ENCODE data around the gene BTBD6.
"Not testable (repeated sequence)": the region's sequence is repeated elsewhere in the genome, so short reads cannot be mapped to it uniquely, and the experiment has no call there.

Gene BTBD6

DNA sequence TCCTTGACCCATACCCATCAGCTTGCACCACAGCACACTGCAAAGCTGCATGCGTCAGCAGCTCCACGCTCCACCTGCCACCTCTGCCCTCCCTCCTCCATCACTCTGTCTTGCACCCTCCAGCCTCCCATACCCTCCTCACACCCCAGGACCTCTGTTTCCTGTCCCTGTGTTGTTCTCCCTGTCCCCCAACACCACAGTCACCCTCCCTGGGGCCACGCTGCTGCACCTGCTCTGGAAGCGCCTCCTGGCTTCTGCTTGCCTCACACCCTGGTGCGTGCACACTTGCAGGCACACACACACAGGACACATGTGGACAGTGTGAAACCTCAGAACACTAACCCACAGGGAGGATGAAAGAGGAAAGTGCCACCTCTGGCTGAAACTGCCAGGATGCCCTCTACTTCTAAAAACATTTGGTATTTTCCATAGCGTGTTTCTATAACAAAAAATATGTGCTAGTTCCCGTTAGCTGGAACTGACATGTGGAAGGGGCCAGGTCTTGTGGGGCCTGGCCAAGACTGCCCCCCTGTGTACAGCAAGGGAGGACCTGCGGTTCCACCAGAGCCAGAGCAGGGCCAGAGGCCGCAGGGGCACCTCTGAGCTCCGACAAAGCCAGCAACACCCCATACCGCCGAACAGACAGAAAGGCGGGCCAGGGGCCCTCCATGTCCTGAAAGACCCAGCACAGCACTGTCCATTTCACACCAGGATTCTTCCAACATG lies 42.5 kb downstream of the BTBD6 start:
- H3K79me2 ChIP-seq (ENCODE audit: insufficient read depth, low read length): no peaks in the 10 kb centered on the region
- no peaks in the 10 kb centered on the region for H3K27me3 ChIP-seq (ENCODE audit: low read length)
- no peak overlapping the region for H3K4me2 ChIP-seq (ENCODE audit: low read depth, low read length, poor library complexity, severe bottlenecking)
- TF ChIP-seq, protein P1, sequence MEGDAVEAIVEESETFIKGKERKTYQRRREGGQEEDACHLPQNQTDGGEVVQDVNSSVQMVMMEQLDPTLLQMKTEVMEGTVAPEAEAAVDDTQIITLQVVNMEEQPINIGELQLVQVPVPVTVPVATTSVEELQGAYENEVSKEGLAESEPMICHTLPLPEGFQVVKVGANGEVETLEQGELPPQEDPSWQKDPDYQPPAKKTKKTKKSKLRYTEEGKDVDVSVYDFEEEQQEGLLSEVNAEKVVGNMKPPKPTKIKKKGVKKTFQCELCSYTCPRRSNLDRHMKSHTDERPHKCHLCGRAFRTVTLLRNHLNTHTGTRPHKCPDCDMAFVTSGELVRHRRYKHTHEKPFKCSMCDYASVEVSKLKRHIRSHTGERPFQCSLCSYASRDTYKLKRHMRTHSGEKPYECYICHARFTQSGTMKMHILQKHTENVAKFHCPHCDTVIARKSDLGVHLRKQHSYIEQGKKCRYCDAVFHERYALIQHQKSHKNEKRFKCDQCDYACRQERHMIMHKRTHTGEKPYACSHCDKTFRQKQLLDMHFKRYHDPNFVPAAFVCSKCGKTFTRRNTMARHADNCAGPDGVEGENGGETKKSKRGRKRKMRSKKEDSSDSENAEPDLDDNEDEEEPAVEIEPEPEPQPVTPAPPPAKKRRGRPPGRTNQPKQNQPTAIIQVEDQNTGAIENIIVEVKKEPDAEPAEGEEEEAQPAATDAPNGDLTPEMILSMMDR (IDR thresholded peaks at IDR 0.05; ENCODE audit: insufficient read depth, low read length, poor library complexity, severe bottlenecking): no peak
- no peak for TF ChIP-seq EZH2phosphoT487 (conservative IDR thresholded peaks at IDR 0.05; ENCODE audit: low read length)
- no peaks in the 10 kb centered on the region for H3K36me3 ChIP-seq (ENCODE audit: low read length)
- H3K4me3 ChIP-seq (ENCODE audit: insufficient read depth, low read length, poor library complexity, severe bottlenecking): no peak overlapping the region
- H4K20me1 ChIP-seq (ENCODE audit: low read depth, low read length): no peaks in the 10 kb centered on the region; the same call in 1 of the 2 replicates
- H3K9me3 ChIP-seq (ENCODE audit: insufficient read depth, low read length): no peaks in the 10 kb centered on the region
- H3K27ac ChIP-seq (ENCODE audit: low read depth, low read length): no peak overlapping the region
- no peaks in the 10 kb centered on the region for H3K9me2 ChIP-seq (replicated peaks; ENCODE audit: insufficient read depth, low read length)
- no peaks in the 10 kb centered on the region for H3F3A ChIP-seq (ENCODE audit: insufficient read depth)
- H2AFZ ChIP-seq (ENCODE audit: low read depth, low read length, severe bottlenecking): no peak overlapping the region
- H3K9ac ChIP-seq (ENCODE audit: low read length): no peak overlapping the region

DNA sequence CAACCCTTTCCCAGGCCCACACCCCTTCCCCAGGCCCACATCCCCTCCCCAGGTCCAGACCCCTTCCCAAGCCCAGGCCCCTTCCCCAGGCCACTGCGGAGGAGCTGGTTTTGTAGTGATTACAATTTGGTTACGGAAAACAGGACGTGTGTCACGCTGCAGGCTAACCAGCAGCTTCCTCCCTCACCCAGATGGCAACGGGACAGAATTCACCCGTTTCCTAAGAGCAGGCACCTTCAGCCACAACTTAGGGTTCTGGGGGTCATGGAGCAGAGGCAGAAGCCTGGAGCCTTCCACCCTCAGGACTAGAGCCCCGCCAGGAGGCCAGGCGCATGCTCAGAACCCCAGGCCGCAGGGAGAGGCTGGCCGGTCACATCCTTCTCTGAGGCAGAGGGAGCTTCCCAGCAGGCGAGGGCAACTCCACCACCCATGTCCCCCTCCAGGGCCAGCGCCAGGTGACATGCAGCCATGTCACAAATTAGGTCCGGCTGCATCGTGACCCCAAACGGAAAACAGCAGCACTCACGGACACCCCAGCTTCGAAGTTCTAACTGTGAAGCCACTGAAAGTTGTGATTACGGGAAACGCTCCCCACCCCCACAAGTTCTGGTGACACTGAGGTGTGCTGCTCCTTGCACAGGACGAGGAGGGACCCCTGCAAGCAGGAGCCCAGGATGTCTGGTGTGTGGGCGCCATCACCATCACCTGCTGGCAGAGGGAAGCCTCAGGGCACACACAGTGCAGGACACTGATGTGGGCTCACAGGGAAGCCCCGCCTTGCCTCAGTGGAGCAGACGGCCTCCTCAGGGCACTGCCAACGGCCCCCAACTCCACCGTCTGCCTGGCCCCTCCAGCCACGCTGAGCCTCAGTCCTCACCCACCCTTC lies 44.7 kb downstream of the BTBD6 start:
- Histone ChIP-seq H3K36me3 (ENCODE audit: low read length) (no peaks in the 10 kb centered on the region), H4K20me1 (ENCODE audit: low read depth, low read length) (no peaks in the 10 kb centered on the region), H3F3A (ENCODE audit: insufficient read depth) (no peaks in the 10 kb centered on the region), H3K9ac (ENCODE audit: low read length) (no peak overlapping the region), H3K4me2 (ENCODE audit: low read depth, low read length, poor library complexity, severe bottlenecking) (no peak overlapping the region), H2AFZ (ENCODE audit: low read depth, low read length, severe bottlenecking) (no peak overlapping the region), H3K4me3 (ENCODE audit: insufficient read depth, low read length, poor library complexity, severe bottlenecking) (no peak overlapping the region), H3K9me2 (replicated peaks; ENCODE audit: insufficient read depth, low read length) (no peaks in the 10 kb centered on the region), H3K79me2 (ENCODE audit: insufficient read depth, low read length) (no peaks in the 10 kb centered on the region), H3K27me3 (ENCODE audit: low read length) (no peaks in the 10 kb centered on the region), H3K27ac (ENCODE audit: low read depth, low read length) (no peak overlapping the region), H3K9me3 (ENCODE audit: insufficient read depth, low read length) (no peaks in the 10 kb centered on the region)
- no peak for TF ChIP-seq EZH2phosphoT487 (conservative IDR thresholded peaks at IDR 0.05; ENCODE audit: low read length)
- TF ChIP-seq, protein P1 (IDR thresholded peaks at IDR 0.05; ENCODE audit: insufficient read depth, low read length, poor library complexity, severe bottlenecking): no peak

DNA sequence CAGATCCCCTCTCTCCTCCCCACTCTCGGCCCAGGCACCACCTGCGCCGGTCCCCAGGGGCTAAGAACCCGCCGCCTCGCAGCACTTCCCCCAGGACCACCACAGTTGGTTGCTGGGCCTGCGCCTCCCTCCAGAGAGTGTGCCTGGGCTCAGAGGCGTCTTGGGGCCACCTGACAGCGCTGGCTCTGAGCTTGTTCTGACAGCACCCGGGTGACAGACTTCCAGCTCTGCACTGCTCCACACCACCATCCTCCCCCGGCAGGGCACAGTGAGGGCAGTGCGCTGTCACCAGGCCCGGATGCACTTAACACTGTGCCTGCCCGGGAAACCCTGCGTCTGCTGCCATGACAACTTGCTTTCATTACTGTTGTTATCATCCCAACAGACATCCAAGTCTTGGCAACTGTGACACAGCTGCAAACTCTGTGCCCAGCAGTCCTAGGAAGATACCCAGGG lies 45.8 kb downstream of the BTBD6 start:
- no peaks in the 10 kb centered on the region for H3K36me3 ChIP-seq (ENCODE audit: low read length)
- no peaks in the 10 kb centered on the region for H3K9me2 ChIP-seq (replicated peaks; ENCODE audit: insufficient read depth, low read length)
- no peaks in the 10 kb centered on the region for H4K20me1 ChIP-seq (ENCODE audit: low read depth, low read length)
- no peak overlapping the region for H3K4me3 ChIP-seq (ENCODE audit: insufficient read depth, low read length, poor library complexity, severe bottlenecking)
- no peaks in the 10 kb centered on the region for H3K9me3 ChIP-seq (ENCODE audit: insufficient read depth, low read length)
- H3F3A ChIP-seq (ENCODE audit: insufficient read depth): no peaks in the 10 kb centered on the region
- H3K9ac ChIP-seq (ENCODE audit: low read length): no peak overlapping the region
- H2AFZ ChIP-seq (ENCODE audit: low read depth, low read length, severe bottlenecking): no peak overlapping the region
- H3K79me2 ChIP-seq (ENCODE audit: insufficient read depth, low read length): no peaks in the 10 kb centered on the region
- no peak for TF ChIP-seq EZH2phosphoT487 (conservative IDR thresholded peaks at IDR 0.05; ENCODE audit: low read length)
- TF ChIP-seq, protein P1 (IDR thresholded peaks at IDR 0.05; ENCODE audit: insufficient read depth, low read length, poor library complexity, severe bottlenecking): no peak
- no peaks in the 10 kb centered on the region for H3K27me3 ChIP-seq (ENCODE audit: low read length)
- no peak overlapping the region for H3K27ac ChIP-seq (ENCODE audit: low read depth, low read length)
- H3K4me2 ChIP-seq (ENCODE audit: low read depth, low read length, poor library complexity, severe bottlenecking): no peak overlapping the region

DNA sequence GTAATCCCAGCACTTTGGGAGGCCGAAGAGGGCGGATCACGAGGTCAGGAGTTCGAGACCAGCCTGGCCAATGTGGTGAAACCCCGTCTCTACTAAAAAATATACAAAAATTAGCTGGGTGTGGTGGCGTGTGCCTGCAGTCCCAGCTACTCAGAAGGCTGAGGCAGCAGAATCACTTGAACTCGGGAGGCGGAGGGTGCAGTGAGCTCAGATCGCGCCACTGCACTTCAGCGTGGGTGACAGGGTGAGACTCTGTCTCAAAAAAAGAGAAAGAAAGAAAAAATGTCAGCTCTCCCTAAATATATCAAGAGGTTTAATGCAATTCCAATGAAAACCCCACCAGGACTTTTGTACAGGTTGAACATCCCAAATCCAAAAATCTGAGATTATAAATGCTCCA lies 49.0 kb downstream of the BTBD6 start:
- not testable (repeated sequence) for H3K27me3 ChIP-seq (ENCODE audit: low read length); H3K4me2 ChIP-seq (ENCODE audit: low read depth, low read length, poor library complexity, severe bottlenecking); H3F3A ChIP-seq (ENCODE audit: insufficient read depth); H3K27ac ChIP-seq (ENCODE audit: low read depth, low read length); H3K79me2 ChIP-seq (ENCODE audit: insufficient read depth, low read length); H3K9me3 ChIP-seq (ENCODE audit: insufficient read depth, low read length); H3K36me3 ChIP-seq (ENCODE audit: low read length); H4K20me1 ChIP-seq (ENCODE audit: low read depth, low read length); H3K9me2 ChIP-seq (replicated peaks; ENCODE audit: insufficient read depth, low read length); H2AFZ ChIP-seq (ENCODE audit: low read depth, low read length, severe bottlenecking); H3K4me3 ChIP-seq (ENCODE audit: insufficient read depth, low read length, poor library complexity, severe bottlenecking); H3K9ac ChIP-seq (ENCODE audit: low read length)

Data from SU-DHL-6 (cell line).